K562 (cell line): ENCODE data around the gene ACSL3. TPM values are rescaled to one million over a fixed set of nuclear protein-coding genes. Genes with fewer than 3 reads are reported as not detected.

Experiments used
- ATAC-seq: fragments of 200-7000 bp; cut with Tn5 transposase; 3 replicates; pipeline ENCODE4 v1.9.1; 2020; ENCODE audit warnings: moderate library complexity
- BruUV-seq: library from RNA; stranded (reverse); fragments of 400-500 nt; replicated peaks from 2 replicates; lab custom pipeline; 2021; lab: Mats Ljungman, UMichigan
- CTCF ChIA-PET: fragments of 300-600 bp; formaldehyde crosslinking; extraction: SDS; loops from one replicate; lab custom pipeline; 2021; ENCODE audit warnings: low intra/inter-chr PET ratio; lab: Yijun Ruan, JAX
- POLR2A ChIA-PET: fragments of 300-600, 350-650 bp; sonication (Branson Sonifier 250); formaldehyde crosslinking; extraction: SDS; loops from one replicate; lab custom pipeline; 2021; ENCODE audit warnings: antibody characterized with exemption, inconsistent platforms; lab: Yijun Ruan, JAX
- DNase-seq, 4 experiments: peaks; one replicate each; pipeline versions ENCODE4 v3.0.0 to v3.0.0-alpha.2; 2011 to 2018; ENCODE audit warnings: low spot score in 3 of 4, mixed read lengths in 3 of 4; ENCODE audit errors: extremely low read depth in 1 of 4
- FAIRE-seq: peaks from 2 replicates; lab custom pipeline; 2011; peaks lifted over from hg19 to GRCh38; lab: Jason Lieb, UNC
- H2AFZ ChIP-seq: 2 replicates; pipeline ENCODE4 v1.6.0; 2011; ENCODE audit warnings: low read depth, low read length, control low read depth, inconsistent platforms
- H3K27ac ChIP-seq: fragments of 200-600 bp; 3 replicates; pipeline ENCODE4 v1.8.0; 2011; ENCODE audit warnings: low read depth, mild to moderate bottlenecking, control low read depth, inconsistent platforms, low read length, moderate library complexity, mixed read lengths; ENCODE audit errors: extremely low read depth
- H3K27me3 ChIP-seq, 2 experiments: fragments of 300-600 bp in 1 of 2; 2 replicates in 1 of 2; 3 replicates in 1 of 2; pipeline versions ENCODE4 v1.6.0 to v1.8.0; 2011; ENCODE audit warnings: inconsistent platforms in 2 of 2, low read length in 2 of 2, mild to moderate bottlenecking in 1 of 2, mixed read lengths in 1 of 2, moderate library complexity in 1 of 2; ENCODE audit not compliant: control insufficient read depth in 2 of 2, insufficient read depth in 2 of 2
- H3K36me3 ChIP-seq: fragments of 300-600 bp; 3 replicates; pipeline ENCODE4 v1.8.0; 2011; ENCODE audit warnings: mild to moderate bottlenecking, low read length, inconsistent platforms; ENCODE audit not compliant: control insufficient read depth, insufficient read depth
- H3K4me1 ChIP-seq, 2 experiments: fragments of 200-600 bp in 1 of 2; replicated peaks in 1 of 2; 2 replicates in 1 of 2; 3 replicates in 1 of 2; pipeline versions ENCODE4 v1.5.1 to v1.8.0; 2011; ENCODE audit warnings: inconsistent platforms in 2 of 2, low read length in 2 of 2, mild to moderate bottlenecking in 1 of 2, mixed read lengths in 1 of 2, moderate library complexity in 1 of 2; ENCODE audit not compliant: control insufficient read depth in 2 of 2, insufficient read depth in 2 of 2
- H3K4me2 ChIP-seq: 2 replicates; pipeline ENCODE4 v1.6.1; 2011; ENCODE audit warnings: low read length, control low read depth, inconsistent platforms, mixed read lengths; ENCODE audit not compliant: insufficient read depth
- H3K4me3 ChIP-seq: fragments of 200-600 bp; sonication (generic), shearing (Covaris generic); 2 replicates; pipeline ENCODE4 v1.5.1; 2016; ENCODE audit warnings: control low read depth, inconsistent platforms
- H3K79me2 ChIP-seq: fragments of 200-600 bp; 3 replicates; pipeline ENCODE4 v1.8.0; 2011; ENCODE audit warnings: low read length, inconsistent platforms; ENCODE audit not compliant: control insufficient read depth, insufficient read depth
- H3K9ac ChIP-seq, 2 experiments: 2 replicates each; pipeline versions ENCODE4 v1.6.0 to v1.6.1; 2011; ENCODE audit warnings: low read depth in 2 of 2, low read length in 2 of 2, control low read depth in 1 of 2, inconsistent platforms in 1 of 2, mild to moderate bottlenecking in 1 of 2, mixed read lengths in 1 of 2; ENCODE audit not compliant: insufficient read depth in 1 of 2
- H3K9me1 ChIP-seq: one replicate; pipeline ENCODE4 v1.6.0; 2011; ENCODE audit warnings: inconsistent platforms, mild to moderate bottlenecking, low read length, moderate library complexity; ENCODE audit not compliant: control insufficient read depth, insufficient read depth
- H3K9me3 ChIP-seq: replicated peaks from 2 replicates; pipeline ENCODE4 v1.5.1; 2011; ENCODE audit warnings: low read depth, low read length, inconsistent platforms; ENCODE audit not compliant: control insufficient read depth, insufficient read depth
- H4K20me1 ChIP-seq: replicated peaks from 2 replicates; pipeline ENCODE4 v1.6.1; 2011; ENCODE audit warnings: low read length, inconsistent platforms, mixed read lengths; ENCODE audit not compliant: control insufficient read depth, insufficient read depth
- ADNP ChIP-seq: fragments of 200-800 bp; sonication (Bioruptor generic); IDR thresholded peaks from 2 replicates; pipeline ENCODE4 v1.6.1; 2016; ENCODE audit warnings: missing genetic modification characterization, missing compliant biosample characterization
- HLTF ChIP-seq: fragments of 450-650 bp; IDR thresholded peaks from 2 replicates; pipeline ENCODE4 v1.6.1; 2016
- KLF1 ChIP-seq: fragments of 450-650 bp; IDR thresholded peaks from 2 replicates; pipeline ENCODE4 v1.6.1; 2016; ENCODE audit warnings: missing genetic modification characterization, missing compliant biosample characterization
- TBL1XR1 ChIP-seq, 2 experiments: IDR thresholded peaks; 2 replicates each; pipeline ENCODE4 v1.6.1; 2012; ENCODE audit warnings: improper control_type of control experiment in 2 of 2, low read length in 2 of 2, mild to moderate bottlenecking in 1 of 2
- ZNF175 ChIP-seq: fragments of 200-800 bp; sonication (Bioruptor generic); IDR thresholded peaks from 2 replicates; pipeline ENCODE4 v1.6.1; 2016; ENCODE audit warnings: low read depth, mild to moderate bottlenecking, missing genetic modification characterization, missing compliant biosample characterization
- WGBS: fragments of 100-300 bp; shearing (Covaris generic); methylation state at CpG from one replicate; pipeline ENCODE4 v1.1.6; 2016; ENCODE audit warnings: low coverage, mixed read lengths; ENCODE audit not compliant: insufficient coverage; ENCODE audit errors: missing lambda C conversion rate; 5-methylcytosine and 5-hydroxymethylcytosine counted together
- in situ Hi-C: fragments of 300-500 bp; cut with MboI; formaldehyde crosslinking; loops from 4 replicates; pipeline ENCODE4 v1.15.0; 2018; ENCODE audit warnings: inconsistent platforms, mixed read lengths
- intact Hi-C: fragments of 100-400 bp; cut with micrococcal nuclease; formaldehyde crosslinking; loops from 2 replicates; pipeline ENCODE4 v1.14.2; 2022
- polyA plus RNA-seq, 8 experiments: library from polyadenylated mRNA; depleted of rRNA in 4 of 8; stranded (reverse) in 5 of 8; unstranded in 3 of 8; fragments of >200 nt; fragmentation: Nextera tagmentation in 2 of 8; fragmentation: Illumina TruSeq in 1 of 8; extraction: Ambion mirVana in 2 of 8; extraction: Trizol in 1 of 8; gene quantifications; 2 replicates each; pipeline versions ENCODE4 v1.2.1 to v1.2.3, GENCODE V29; 2011 to 2014; ENCODE audit warnings: inconsistent platforms in 1 of 8, missing spikeins in 1 of 8
- total RNA-seq, 7 experiments: library from RNA; depleted of rRNA in 6 of 7; stranded (reverse); fragments of >200 nt in 6 of 7; fragmentation: Illumina TruSeq in 2 of 7; extraction: Trizol in 2 of 7; gene quantifications; 2 replicates each; pipeline versions ENCODE4 v1.2.1 to v1.2.3, GENCODE V29; 2011 to 2021; ENCODE audit warnings: low replicate concordance in 1 of 7
- TF ChIP-seq, protein P1 (sequence below): fragments of 250-450 bp; sonication (Bioruptor Pico); IDR thresholded peaks from 2 replicates; pipeline ENCODE4 v1.4.0; 2020; ENCODE audit warnings: mild to moderate bottlenecking, moderate library complexity, borderline replicate concordance
- TF ChIP-seq, protein P2 (sequence below): sonication (generic); formaldehyde crosslinking; IDR thresholded peaks from 2 replicates; pipeline ENCODE4 v1.8.0; 2022; ENCODE audit warnings: mild to moderate bottlenecking, low read depth, missing genetic modification reagents
- TF ChIP-seq, protein P3 (sequence below): IDR thresholded peaks from 3 replicates; pipeline ENCODE4 v1.6.1; 2011; ENCODE audit warnings: borderline replicate concordance, mild to moderate bottlenecking, moderate library complexity; ENCODE audit not compliant: insufficient read length; ENCODE audit errors: extremely low read depth
- TF ChIP-seq, protein P4 (sequence below): fragments of 250-450 bp; sonication (Bioruptor Pico); IDR thresholded peaks from 2 replicates; pipeline ENCODE4 v1.4.0; 2020; ENCODE audit warnings: mild to moderate bottlenecking, moderate library complexity

Gene ACSL3
- total and polyA plus RNA-seq, 9 of the 15 experiments (the other 6 are each of a cell fraction or from before 2014, with no cell fraction given): 21.3 to 123 (median 85.2) TPM

DNA sequence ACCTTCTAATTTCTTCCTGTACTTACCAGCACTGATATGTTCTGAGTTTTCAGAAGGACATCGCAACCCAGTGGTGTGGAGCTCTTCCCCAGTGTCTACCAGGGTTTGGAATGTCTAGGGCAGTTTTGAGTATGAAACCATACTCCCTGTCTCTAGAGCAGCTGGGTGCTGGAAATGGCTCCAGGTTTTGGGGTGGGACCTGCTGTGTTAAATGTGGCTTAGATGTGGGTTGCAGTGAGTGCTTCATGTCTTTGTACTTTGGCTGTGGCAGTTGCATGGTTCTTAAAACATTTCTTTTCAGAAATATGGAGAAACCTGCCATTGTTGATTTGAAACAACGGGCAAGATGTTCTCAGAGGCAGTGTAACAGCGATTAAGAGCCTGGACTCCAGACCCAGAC lies 48.5 kb downstream of the ACSL3 start:
- TF ChIP-seq TBL1XR1 (IDR thresholded peaks at IDR 0.05; ENCODE audit: low read length in 2 of 2) (no peak), ADNP (tag) (no peak), HLTF (no peak), ZNF175 (CRISPR knock-in tag) (no peak), KLF1 (tag) (no peak)
- TF ChIP-seq, protein P1, sequence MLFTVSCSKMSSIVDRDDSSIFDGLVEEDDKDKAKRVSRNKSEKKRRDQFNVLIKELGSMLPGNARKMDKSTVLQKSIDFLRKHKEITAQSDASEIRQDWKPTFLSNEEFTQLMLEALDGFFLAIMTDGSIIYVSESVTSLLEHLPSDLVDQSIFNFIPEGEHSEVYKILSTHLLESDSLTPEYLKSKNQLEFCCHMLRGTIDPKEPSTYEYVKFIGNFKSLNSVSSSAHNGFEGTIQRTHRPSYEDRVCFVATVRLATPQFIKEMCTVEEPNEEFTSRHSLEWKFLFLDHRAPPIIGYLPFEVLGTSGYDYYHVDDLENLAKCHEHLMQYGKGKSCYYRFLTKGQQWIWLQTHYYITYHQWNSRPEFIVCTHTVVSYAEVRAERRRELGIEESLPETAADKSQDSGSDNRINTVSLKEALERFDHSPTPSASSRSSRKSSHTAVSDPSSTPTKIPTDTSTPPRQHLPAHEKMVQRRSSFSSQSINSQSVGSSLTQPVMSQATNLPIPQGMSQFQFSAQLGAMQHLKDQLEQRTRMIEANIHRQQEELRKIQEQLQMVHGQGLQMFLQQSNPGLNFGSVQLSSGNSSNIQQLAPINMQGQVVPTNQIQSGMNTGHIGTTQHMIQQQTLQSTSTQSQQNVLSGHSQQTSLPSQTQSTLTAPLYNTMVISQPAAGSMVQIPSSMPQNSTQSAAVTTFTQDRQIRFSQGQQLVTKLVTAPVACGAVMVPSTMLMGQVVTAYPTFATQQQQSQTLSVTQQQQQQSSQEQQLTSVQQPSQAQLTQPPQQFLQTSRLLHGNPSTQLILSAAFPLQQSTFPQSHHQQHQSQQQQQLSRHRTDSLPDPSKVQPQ: no peak
- TF ChIP-seq, protein P2, sequence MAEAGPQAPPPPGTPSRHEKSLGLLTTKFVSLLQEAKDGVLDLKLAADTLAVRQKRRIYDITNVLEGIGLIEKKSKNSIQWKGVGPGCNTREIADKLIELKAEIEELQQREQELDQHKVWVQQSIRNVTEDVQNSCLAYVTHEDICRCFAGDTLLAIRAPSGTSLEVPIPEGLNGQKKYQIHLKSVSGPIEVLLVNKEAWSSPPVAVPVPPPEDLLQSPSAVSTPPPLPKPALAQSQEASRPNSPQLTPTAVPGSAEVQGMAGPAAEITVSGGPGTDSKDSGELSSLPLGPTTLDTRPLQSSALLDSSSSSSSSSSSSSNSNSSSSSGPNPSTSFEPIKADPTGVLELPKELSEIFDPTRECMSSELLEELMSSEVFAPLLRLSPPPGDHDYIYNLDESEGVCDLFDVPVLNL (CRISPR knock-in tag): no peak
- TF ChIP-seq, protein P3, sequence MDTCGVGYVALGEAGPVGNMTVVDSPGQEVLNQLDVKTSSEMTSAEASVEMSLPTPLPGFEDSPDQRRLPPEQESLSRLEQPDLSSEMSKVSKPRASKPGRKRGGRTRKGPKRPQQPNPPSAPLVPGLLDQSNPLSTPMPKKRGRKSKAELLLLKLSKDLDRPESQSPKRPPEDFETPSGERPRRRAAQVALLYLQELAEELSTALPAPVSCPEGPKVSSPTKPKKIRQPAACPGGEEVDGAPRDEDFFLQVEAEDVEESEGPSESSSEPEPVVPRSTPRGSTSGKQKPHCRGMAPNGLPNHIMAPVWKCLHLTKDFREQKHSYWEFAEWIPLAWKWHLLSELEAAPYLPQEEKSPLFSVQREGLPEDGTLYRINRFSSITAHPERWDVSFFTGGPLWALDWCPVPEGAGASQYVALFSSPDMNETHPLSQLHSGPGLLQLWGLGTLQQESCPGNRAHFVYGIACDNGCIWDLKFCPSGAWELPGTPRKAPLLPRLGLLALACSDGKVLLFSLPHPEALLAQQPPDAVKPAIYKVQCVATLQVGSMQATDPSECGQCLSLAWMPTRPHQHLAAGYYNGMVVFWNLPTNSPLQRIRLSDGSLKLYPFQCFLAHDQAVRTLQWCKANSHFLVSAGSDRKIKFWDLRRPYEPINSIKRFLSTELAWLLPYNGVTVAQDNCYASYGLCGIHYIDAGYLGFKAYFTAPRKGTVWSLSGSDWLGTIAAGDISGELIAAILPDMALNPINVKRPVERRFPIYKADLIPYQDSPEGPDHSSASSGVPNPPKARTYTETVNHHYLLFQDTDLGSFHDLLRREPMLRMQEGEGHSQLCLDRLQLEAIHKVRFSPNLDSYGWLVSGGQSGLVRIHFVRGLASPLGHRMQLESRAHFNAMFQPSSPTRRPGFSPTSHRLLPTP: no peak
- TF ChIP-seq, protein P4, sequence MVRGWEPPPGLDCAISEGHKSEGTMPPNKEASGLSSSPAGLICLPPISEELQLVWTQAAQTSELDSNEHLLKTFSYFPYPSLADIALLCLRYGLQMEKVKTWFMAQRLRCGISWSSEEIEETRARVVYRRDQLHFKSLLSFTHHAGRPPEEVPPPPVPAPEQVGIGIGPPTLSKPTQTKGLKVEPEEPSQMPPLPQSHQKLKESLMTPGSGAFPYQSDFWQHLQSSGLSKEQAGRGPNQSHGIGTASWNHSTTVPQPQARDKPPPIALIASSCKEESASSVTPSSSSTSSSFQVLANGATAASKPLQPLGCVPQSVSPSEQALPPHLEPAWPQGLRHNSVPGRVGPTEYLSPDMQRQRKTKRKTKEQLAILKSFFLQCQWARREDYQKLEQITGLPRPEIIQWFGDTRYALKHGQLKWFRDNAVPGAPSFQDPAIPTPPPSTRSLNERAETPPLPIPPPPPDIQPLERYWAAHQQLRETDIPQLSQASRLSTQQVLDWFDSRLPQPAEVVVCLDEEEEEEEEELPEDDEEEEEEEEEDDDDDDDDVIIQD (CRISPR knock-in tag): no peak
- ChIA-PET CTCF (no interaction called here), POLR2A (no interaction called here)
- H3K4me1 ChIP-seq: no peaks in the 10 kb centered on the region; a peak in 1 of 5 replicates
- H3K79me2 ChIP-seq: peaks cover 95% of the 10 kb centered on the region
- H3K9me1 ChIP-seq: no peaks in the 10 kb centered on the region
- H4K20me1 ChIP-seq: peaks cover 13% of the 10 kb centered on the region
- no peak overlapping the region for H3K9ac ChIP-seq
- no peak overlapping the region for H3K4me3 ChIP-seq
- no peak overlapping the region for H3K27ac ChIP-seq
- DNase-seq (no peak), FAIRE-seq (no peak), ATAC-seq (no peak)
- H3K4me2 ChIP-seq: no peak overlapping the region
- H3K27me3 ChIP-seq: no peaks in the 10 kb centered on the region
- BruUV-seq: no TSS peak
- WGBS: 100% methylated on average over 3 of the region's 3 CpGs
- in situ Hi-C loops: no loop called here
- intact Hi-C loops: no loop called here
- no peaks in the 10 kb centered on the region for H3K9me3 ChIP-seq
- H2AFZ ChIP-seq: no peak overlapping the region
- peaks cover 67% of the 10 kb centered on the region for H3K36me3 ChIP-seq
